GM12875 (cell line): ENCODE results near the gene ATP10D.
"Not testable (repeated sequence)": the region's sequence is repeated elsewhere in the genome, so short reads cannot be mapped to it uniquely, and the experiment has no call there.

Experiments used
- H3K4me3 ChIP-seq: one replicate; pipeline ENCODE4 v1.5.1; 2011; ENCODE audit warnings: low read depth, low read length, control low read depth
- CTCF ChIP-seq: IDR thresholded peaks from 2 replicates; pipeline ENCODE4 v1.5.1; 2011; ENCODE audit warnings: low read depth, mild to moderate bottlenecking, control low read depth, inconsistent platforms, low read length, moderate library complexity, borderline replicate concordance; ENCODE audit not compliant: insufficient read depth

Gene ATP10D

GRCh38 chr4:47519239-47519883 is 34.3 kb downstream of the ATP10D start:
- TF ChIP-seq CTCF = no peak

GRCh38 chr4:47525154-47525819 is 40.2 kb downstream of the ATP10D start:
- no peak overlapping the region for H3K4me3 ChIP-seq
- no peak for TF ChIP-seq CTCF

More at GRCh38 chr4:47519239-47519883, 34.3 kb downstream of the ATP10D start:
- no peak overlapping the region for H3K4me3 ChIP-seq

- no peak overlapping the region for H3K4me3 ChIP-seq
- TF ChIP-seq CTCF = no peak
These were observed 41.2 kb downstream of the ATP10D start for GRCh38 chr4:47526281-47526680.

- H3K4me3 ChIP-seq = not testable (repeated sequence)
These were observed 43.6 kb downstream of the ATP10D start for GRCh38 chr4:47528646-47529045.

GRCh38 chr4:47530801-47531200 is 45.7 kb downstream of the ATP10D start:
- no peak for TF ChIP-seq CTCF
- H3K4me3 ChIP-seq = no peak overlapping the region

GRCh38 chr4:47531241-47531953 is 46.3 kb downstream of the ATP10D start:
- no peak overlapping the region for H3K4me3 ChIP-seq
- TF ChIP-seq CTCF = no peak

- no peak overlapping the region for H3K4me3 ChIP-seq
- TF ChIP-seq CTCF = no peak
These were observed 46.9 kb downstream of the ATP10D start for GRCh38 chr4:47531954-47532321.
